OCI-LY1 (cell line): ENCODE measurements around the gene IRF2BP1.

Experiments
- H2AFZ ChIP-seq: fragments of 200-600 bp; sonication (generic), shearing (Covaris generic); 2 replicates; pipeline ENCODE4 v1.6.0; 2014; ENCODE audit warnings: antibody characterized with exemption, mild to moderate bottlenecking, low read length
- H3F3A ChIP-seq: fragments of 200-600 bp; sonication (generic), shearing (Covaris generic); 2 replicates; pipeline ENCODE4 v1.6.0; 2014; ENCODE audit warnings: mild to moderate bottlenecking, antibody characterized with exemption, low read length, moderate library complexity; ENCODE audit not compliant: insufficient read depth
- H3K27ac ChIP-seq: fragments of 200-600 bp; sonication (generic); 2 replicates; pipeline ENCODE4 v1.5.1; 2014; ENCODE audit warnings: low read length, mixed run types, mild to moderate bottlenecking, low read depth; ENCODE audit not compliant: poor library complexity, severe bottlenecking
- H3K27me3 ChIP-seq: fragments of 200-600 bp; sonication (generic); 2 replicates; pipeline ENCODE4 v1.6.0; 2014; ENCODE audit warnings: antibody characterized with exemption, mild to moderate bottlenecking, low read length, moderate library complexity; ENCODE audit not compliant: insufficient read depth
- H3K36me3 ChIP-seq: fragments of 200-600 bp; sonication (generic); 2 replicates; pipeline ENCODE4 v1.6.1; 2014; ENCODE audit warnings: mild to moderate bottlenecking, antibody characterized with exemption, low read length, moderate library complexity, mixed read lengths; ENCODE audit not compliant: insufficient read depth
- H3K4me1 ChIP-seq: fragments of 200-600 bp; sonication (generic); 2 replicates; pipeline ENCODE4 v1.5.1; 2014; ENCODE audit warnings: mild to moderate bottlenecking, low read length, moderate library complexity; ENCODE audit not compliant: insufficient read depth, severe bottlenecking
- H3K4me2 ChIP-seq: fragments of 200-600 bp; sonication (generic), shearing (Covaris generic); 2 replicates; pipeline ENCODE4 v1.6.1; 2014; ENCODE audit warnings: low read length
- H3K4me3 ChIP-seq: fragments of 200-600 bp; sonication (generic); 2 replicates; pipeline ENCODE4 v1.5.1; 2014; ENCODE audit warnings: low read length, low read depth, mild to moderate bottlenecking, mixed read lengths; ENCODE audit not compliant: poor library complexity, severe bottlenecking
- H3K79me2 ChIP-seq: fragments of 200-600 bp; shearing (Covaris generic); 2 replicates; pipeline ENCODE4 v1.6.1; 2016; ENCODE audit warnings: mixed run types, low read length, mixed read lengths; ENCODE audit not compliant: insufficient read depth
- H3K9ac ChIP-seq: fragments of 200-600 bp; sonication (generic), shearing (Covaris generic); 2 replicates; pipeline ENCODE4 v1.6.1; 2014; ENCODE audit warnings: mild to moderate bottlenecking, low read length, mixed read lengths
- H3K9me2 ChIP-seq: fragments of 200-600 bp; sonication (generic), shearing (Covaris generic); 2 replicates; pipeline ENCODE4 v1.6.1; 2014; ENCODE audit warnings: low read depth, mild to moderate bottlenecking, low read length, mixed read lengths
- H3K9me3 ChIP-seq: fragments of 200-600 bp; shearing (Covaris generic); 2 replicates; pipeline ENCODE4 v1.6.1; 2014; ENCODE audit warnings: low read length, mixed read lengths
- H4K20me1 ChIP-seq: fragments of 200-600 bp; sonication (generic), shearing (Covaris generic); 2 replicates; pipeline ENCODE4 v1.6.0; 2016; ENCODE audit warnings: mild to moderate bottlenecking, low read length; ENCODE audit not compliant: insufficient read depth
- CTCF ChIP-seq: fragments of 200-600 bp; sonication (generic), shearing (Covaris generic); IDR thresholded peaks from 2 replicates; pipeline ENCODE4 v1.5.1; 2017; ENCODE audit warnings: mild to moderate bottlenecking, antibody characterized with exemption, low read length, moderate library complexity, mixed read lengths
- EZH2 ChIP-seq: fragments of 200-600 bp; sonication (generic), shearing (Covaris generic); IDR thresholded peaks from 2 replicates; pipeline ENCODE4 v1.8.0; 2017; ENCODE audit warnings: borderline replicate concordance, mixed run types, mild to moderate bottlenecking, antibody characterized with exemption, low read length, moderate library complexity, mixed read lengths

IRF2BP1 gene

GRCh38 chr19:45900738-45901431 lies 14.9 kb upstream of the IRF2BP1 start:
- H4K20me1 ChIP-seq = no peaks in the 10 kb centered on the region
- H3K27me3 ChIP-seq = no peaks in the 10 kb centered on the region
- peaks cover 35% of the 10 kb centered on the region for H3K36me3 ChIP-seq
- peak overlapping the region; percentile 84 for H3K4me2 ChIP-seq
- H3K4me1 ChIP-seq = peaks cover 17% of the 10 kb centered on the region
- H3K79me2 ChIP-seq = no peaks in the 10 kb centered on the region
- TF ChIP-seq CTCF = no peak
- no peak for TF ChIP-seq EZH2
- peak overlapping the region; percentile 91; the same call in 1 of the 2 replicates for H3K9ac ChIP-seq
- peak overlapping the region; percentile 96 for H3K4me3 ChIP-seq
- no peak overlapping the region for H2AFZ ChIP-seq
- no peaks in the 10 kb centered on the region for H3K9me2 ChIP-seq
- H3K9me3 ChIP-seq = no peaks in the 10 kb centered on the region
- H3K27ac ChIP-seq = peak overlapping the region; percentile 37
- no peaks in the 10 kb centered on the region for H3F3A ChIP-seq

GRCh38 chr19:45899919-45900589 lies 14.1 kb upstream of the IRF2BP1 start:
- TF ChIP-seq EZH2 = no peak
- TF ChIP-seq CTCF = no peak
- no peak overlapping the region for H2AFZ ChIP-seq
- H4K20me1 ChIP-seq = no peaks in the 10 kb centered on the region
- H3K27ac ChIP-seq = peak overlapping the region; percentile 37
- peak overlapping the region; percentile 84 for H3K4me2 ChIP-seq
- peaks cover 17% of the 10 kb centered on the region for H3K4me1 ChIP-seq
- H3K27me3 ChIP-seq = no peaks in the 10 kb centered on the region
- H3K9ac ChIP-seq = no peak overlapping the region; the same call in 1 of the 2 replicates
- no peak overlapping the region for H3K4me3 ChIP-seq
- no peaks in the 10 kb centered on the region for H3F3A ChIP-seq
- H3K9me2 ChIP-seq = no peaks in the 10 kb centered on the region
- H3K9me3 ChIP-seq = no peaks in the 10 kb centered on the region
- peaks cover 43% of the 10 kb centered on the region for H3K36me3 ChIP-seq
- H3K79me2 ChIP-seq = no peaks in the 10 kb centered on the region

GRCh38 chr19:45899253-45899652 lies 13.3 kb upstream of the IRF2BP1 start:
- no peaks in the 10 kb centered on the region for H3K9me3 ChIP-seq
- no peak overlapping the region for H3K4me2 ChIP-seq
- TF ChIP-seq CTCF (no peak), EZH2 (no peak)
- H3K36me3 ChIP-seq = peaks cover 46% of the 10 kb centered on the region
- no peaks in the 10 kb centered on the region for H3K27me3 ChIP-seq
- no peak overlapping the region for H3K27ac ChIP-seq
- no peaks in the 10 kb centered on the region for H4K20me1 ChIP-seq
- H3K9me2 ChIP-seq = no peaks in the 10 kb centered on the region
- no peaks in the 10 kb centered on the region for H3F3A ChIP-seq
- no peak overlapping the region for H3K9ac ChIP-seq
- H3K4me1 ChIP-seq = peaks cover 17% of the 10 kb centered on the region
- H3K79me2 ChIP-seq = no peaks in the 10 kb centered on the region
- H2AFZ ChIP-seq = no peak overlapping the region
- H3K4me3 ChIP-seq = no peak overlapping the region
